IMR-90 (cell line): Measurements from ENCODE around the gene CXCL11.

Experiments
- POLR2A ChIP-seq: IDR thresholded peaks from 2 replicates; pipeline ENCODE4 v1.6.1; 2012; ENCODE audit warnings: mild to moderate bottlenecking, low read depth, low read length
- TF ChIP-seq, protein P1 (sequence below): conservative IDR thresholded peaks from 2 replicates; pipeline ENCODE4 v1.5.1; 2012; ENCODE audit warnings: mild to moderate bottlenecking, low read depth, low read length, improper control_type of control experiment
- TF ChIP-seq, protein P2 (sequence below): fragments of 150-350 bp; IDR thresholded peaks from 2 replicates; pipeline ENCODE4 v1.6.1; 2017; ENCODE audit warnings: mild to moderate bottlenecking, antibody characterized with exemption, low read length, low read depth
- TF ChIP-seq, protein P3 (sequence below): fragments of 150-350 bp; IDR thresholded peaks from 2 replicates; pipeline ENCODE4 v1.6.1; 2016; ENCODE audit warnings: low read depth, mild to moderate bottlenecking, low read length, moderate library complexity, borderline replicate concordance

DNA sequence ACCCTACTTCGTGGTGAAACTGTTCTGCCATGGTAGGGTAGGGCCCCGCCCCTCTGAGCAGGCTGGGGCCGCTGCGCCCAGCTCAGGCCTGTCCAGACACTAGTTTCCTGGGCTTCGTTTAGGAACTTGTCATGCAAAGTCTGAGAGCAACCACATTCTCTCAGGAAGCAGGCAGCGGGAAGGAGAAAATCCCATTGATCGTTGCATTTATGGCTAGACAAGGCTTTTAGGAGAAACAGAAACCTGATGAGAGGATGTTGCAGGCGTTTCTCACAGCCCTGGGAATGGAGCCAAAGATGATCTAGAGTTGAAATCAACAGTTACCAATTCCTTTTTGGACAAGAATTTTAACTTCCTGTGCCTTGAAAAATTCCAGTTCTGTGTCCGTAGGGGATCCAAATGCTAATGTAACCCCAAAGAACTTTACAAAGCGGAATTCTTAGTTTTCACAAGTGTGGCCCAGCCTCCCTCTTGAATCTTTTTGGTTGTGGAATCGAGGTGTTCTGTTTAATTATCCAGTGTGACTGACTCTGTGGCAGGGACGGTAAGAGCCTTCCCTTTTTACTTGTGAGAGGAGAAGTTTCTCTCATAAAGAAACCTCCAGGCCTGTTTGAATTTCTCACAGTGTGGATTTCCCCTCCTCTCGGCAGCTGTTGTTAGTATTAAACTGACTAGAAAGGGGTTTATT, 24.0 kb downstream of the CXCL11 start:
- TF ChIP-seq POLR2A: no peak
- TF ChIP-seq, protein P1, sequence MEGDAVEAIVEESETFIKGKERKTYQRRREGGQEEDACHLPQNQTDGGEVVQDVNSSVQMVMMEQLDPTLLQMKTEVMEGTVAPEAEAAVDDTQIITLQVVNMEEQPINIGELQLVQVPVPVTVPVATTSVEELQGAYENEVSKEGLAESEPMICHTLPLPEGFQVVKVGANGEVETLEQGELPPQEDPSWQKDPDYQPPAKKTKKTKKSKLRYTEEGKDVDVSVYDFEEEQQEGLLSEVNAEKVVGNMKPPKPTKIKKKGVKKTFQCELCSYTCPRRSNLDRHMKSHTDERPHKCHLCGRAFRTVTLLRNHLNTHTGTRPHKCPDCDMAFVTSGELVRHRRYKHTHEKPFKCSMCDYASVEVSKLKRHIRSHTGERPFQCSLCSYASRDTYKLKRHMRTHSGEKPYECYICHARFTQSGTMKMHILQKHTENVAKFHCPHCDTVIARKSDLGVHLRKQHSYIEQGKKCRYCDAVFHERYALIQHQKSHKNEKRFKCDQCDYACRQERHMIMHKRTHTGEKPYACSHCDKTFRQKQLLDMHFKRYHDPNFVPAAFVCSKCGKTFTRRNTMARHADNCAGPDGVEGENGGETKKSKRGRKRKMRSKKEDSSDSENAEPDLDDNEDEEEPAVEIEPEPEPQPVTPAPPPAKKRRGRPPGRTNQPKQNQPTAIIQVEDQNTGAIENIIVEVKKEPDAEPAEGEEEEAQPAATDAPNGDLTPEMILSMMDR: no peak
- TF ChIP-seq, protein P2, sequence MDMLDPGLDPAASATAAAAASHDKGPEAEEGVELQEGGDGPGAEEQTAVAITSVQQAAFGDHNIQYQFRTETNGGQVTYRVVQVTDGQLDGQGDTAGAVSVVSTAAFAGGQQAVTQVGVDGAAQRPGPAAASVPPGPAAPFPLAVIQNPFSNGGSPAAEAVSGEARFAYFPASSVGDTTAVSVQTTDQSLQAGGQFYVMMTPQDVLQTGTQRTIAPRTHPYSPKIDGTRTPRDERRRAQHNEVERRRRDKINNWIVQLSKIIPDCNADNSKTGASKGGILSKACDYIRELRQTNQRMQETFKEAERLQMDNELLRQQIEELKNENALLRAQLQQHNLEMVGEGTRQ: no peak
- TF ChIP-seq, protein P3, sequence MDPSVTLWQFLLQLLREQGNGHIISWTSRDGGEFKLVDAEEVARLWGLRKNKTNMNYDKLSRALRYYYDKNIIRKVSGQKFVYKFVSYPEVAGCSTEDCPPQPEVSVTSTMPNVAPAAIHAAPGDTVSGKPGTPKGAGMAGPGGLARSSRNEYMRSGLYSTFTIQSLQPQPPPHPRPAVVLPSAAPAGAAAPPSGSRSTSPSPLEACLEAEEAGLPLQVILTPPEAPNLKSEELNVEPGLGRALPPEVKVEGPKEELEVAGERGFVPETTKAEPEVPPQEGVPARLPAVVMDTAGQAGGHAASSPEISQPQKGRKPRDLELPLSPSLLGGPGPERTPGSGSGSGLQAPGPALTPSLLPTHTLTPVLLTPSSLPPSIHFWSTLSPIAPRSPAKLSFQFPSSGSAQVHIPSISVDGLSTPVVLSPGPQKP: no peak
